Measurements from ENCODE around the gene ABHD5. TPM values are rescaled to one million over a fixed set of nuclear protein-coding genes. Genes with fewer than 3 reads are reported as not detected.

ABHD5 gene
- total RNA-seq, 1 experiment from 2014 or later, result 18.4 TPM

- DNase-seq (ENCODE audit: low spot score), result no peak
These were observed 64.9 kb downstream of the ABHD5 start for GRCh38 chr3:43755516-43756200.

DNA sequence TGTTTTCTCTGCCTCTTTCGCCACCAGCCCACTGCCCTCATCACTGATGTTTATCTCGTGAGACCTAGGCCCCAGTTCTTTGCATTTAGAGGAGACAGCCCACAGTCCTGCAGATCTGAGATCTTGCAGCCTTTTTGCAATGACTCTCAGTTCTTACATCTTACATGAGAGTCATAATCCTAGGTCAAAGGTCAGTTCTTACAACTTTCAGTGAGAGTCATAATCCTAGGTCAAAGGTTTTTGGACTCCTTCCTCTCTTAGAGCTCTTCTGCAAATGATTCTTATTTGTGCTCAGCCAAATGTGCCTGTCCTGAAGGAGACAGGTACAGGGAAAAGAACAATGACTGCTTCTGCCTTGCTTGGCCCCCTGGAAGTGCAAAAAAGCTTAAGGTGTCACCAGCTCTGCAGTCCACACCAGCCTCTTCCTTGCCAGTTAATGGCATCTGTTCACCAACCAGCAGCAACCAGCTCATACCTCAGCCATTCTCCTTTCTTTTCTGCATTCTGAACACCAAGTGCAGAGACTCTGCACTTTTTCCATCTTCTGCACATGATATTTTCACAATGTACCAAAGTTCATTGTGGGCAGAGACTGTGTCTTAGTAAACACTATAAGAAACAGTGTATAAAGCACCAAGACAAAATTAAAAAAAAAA, 67.1 kb downstream of the ABHD5 start:
- DNase-seq (ENCODE audit: low spot score), result no peak

GRCh38 chr3:43758592-43759225, 68.0 kb downstream of the ABHD5 start:
- DNase-seq (ENCODE audit: low spot score), result no peak

DNA sequence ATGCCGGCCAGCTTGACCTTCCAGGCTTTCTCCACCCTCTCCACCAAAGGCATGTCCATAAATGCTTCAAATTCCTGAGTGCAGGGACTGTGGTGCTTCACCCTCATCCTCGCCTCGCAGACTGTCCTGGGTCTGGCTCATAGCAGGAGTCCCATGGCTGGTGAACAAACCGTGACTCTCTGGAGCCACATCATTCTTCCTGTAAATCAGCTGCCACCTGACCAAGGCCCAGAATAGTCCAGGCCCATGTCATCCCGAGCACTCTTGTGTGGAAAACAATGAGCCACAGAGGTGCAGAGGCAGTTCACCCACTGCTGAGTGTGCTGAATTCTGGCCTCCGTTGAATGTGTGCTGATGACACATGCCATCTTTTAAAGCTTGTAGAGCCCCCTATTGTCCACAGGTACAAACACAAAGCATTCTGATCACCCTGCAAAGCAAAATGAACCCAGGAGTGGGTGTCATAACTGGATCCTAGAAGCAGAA, 68.6 kb downstream of the ABHD5 start:
- peak; percentile 22 for DNase-seq (ENCODE audit: low spot score)

- no peak for DNase-seq (ENCODE audit: low spot score)
These were observed 69.2 kb downstream of the ABHD5 start for GRCh38 chr3:43759938-43760337.

- no peak for DNase-seq (ENCODE audit: low spot score)
These were observed 70.2 kb downstream of the ABHD5 start for GRCh38 chr3:43760938-43761337.

GRCh38 chr3:43762451-43762850, 71.7 kb downstream of the ABHD5 start:
- DNase-seq (ENCODE audit: low spot score), result no peak

GRCh38 chr3:43764056-43764455, 73.3 kb downstream of the ABHD5 start:
- no peak for DNase-seq (ENCODE audit: low spot score)

- DNase-seq (ENCODE audit: low spot score), result no peak
These were observed 73.7 kb downstream of the ABHD5 start for GRCh38 chr3:43764471-43764870.

- no peak for DNase-seq (ENCODE audit: low spot score)
These were observed 74.8 kb downstream of the ABHD5 start for GRCh38 chr3:43765521-43765971.

GRCh38 chr3:43766672-43767465, 76.1 kb downstream of the ABHD5 start:
- no peak for DNase-seq (ENCODE audit: low spot score)

DNA sequence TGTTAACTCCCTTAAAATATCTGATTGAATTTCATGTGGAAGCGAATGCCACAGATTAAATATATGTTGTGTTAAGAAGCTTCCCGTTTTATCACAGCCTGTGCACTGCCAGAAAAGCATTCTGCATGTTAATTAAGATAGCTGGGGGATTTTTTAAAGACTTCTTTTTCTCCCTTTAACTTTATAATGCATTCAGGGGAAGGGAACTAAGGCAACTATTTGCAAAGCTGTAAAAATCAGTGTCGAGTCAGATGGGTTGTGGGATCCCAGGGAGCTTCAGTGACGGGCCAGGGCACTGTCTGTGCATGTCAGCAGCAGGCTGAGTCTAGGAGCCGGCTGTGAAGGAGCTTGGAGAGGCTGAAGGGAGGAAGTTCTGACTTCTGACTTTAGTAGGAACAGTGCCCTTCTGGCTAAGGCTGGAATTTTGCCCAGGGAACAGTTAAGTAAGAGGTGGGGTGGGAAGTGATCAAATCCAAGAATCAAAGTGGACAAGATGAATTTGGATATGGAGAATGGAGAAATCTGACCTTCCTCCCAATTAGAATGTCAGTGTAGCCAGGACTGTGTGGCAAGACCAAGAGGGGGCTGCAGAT, 77.7 kb downstream of the ABHD5 start:
- no peak for DNase-seq (ENCODE audit: low spot score)

DNA sequence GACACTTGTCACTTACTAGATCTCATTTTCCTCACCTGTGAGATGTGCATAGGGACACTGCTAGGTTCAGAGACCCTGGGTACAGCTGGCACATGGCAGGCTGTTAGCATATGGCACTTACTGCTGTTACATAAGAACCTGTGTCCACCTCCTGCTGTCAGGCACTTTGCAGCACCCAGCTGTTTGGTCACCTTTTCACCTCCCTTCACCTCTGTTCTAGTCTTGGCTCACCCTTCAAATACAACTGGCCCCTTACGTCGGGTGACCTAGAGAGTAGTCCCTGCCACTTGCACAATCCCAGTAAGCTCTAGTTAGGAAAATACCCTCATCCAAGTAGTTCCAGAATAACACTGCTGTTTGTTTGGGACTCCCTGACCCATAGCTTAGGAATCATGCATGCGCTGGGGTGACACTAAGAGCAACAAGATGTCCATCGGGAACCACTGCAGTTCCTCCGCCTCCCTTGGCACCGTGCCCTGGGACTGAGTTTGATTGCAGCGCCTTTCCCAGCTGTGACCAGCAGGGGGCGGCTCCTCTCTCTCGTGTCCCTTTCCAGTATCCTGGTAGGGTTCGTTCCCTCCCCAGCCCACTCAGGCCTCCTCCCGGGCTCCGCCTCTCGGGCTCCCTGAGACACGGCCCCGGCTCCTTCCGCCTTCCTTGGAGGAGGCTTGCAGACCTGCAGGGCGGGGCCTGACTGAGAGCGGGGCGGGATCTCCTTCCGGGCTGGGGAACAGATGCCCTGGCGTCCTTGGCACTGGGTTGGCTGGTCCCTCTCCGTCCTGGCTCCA, 78.6 kb downstream of the ABHD5 start:
- DNase-seq (ENCODE audit: low spot score), result peak; percentile 94

- no peak for DNase-seq (ENCODE audit: low spot score)
These were observed 79.2 kb downstream of the ABHD5 start for GRCh38 chr3:43769885-43770425.

DNA sequence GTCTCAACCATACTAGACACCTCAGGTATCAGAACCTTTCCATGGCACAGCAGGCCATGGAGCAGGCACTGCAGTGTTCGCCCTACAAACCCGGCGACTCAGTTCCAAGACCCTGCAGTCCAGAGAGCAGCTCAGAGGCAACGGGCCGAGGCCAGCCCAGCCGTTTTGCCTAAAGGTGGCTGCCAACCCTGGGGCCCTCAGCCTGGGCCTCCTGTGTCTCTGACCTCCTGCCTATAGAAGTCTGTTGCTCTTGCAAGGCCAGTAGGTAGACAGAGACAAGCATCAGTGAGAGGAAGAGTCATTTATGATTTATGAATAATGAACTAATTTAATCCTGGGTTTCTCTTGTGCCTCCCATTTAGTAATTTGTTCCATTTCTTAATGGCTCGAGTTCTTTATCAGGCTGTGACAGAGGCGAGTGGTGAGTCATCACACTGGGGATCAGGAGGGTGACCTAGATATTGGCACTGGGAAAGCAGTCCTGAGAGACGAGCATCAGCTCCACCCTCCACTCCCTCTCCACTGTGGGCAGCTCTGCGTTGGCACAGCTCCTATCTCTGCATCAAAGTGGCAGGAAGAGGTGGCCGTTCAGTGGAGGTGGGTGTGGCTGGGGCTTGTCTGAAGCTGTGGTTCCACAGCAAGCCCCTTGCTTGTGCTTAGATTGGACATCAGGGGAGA, 79.8 kb downstream of the ABHD5 start:
- DNase-seq (ENCODE audit: low spot score), result peak; percentile 63

DNA sequence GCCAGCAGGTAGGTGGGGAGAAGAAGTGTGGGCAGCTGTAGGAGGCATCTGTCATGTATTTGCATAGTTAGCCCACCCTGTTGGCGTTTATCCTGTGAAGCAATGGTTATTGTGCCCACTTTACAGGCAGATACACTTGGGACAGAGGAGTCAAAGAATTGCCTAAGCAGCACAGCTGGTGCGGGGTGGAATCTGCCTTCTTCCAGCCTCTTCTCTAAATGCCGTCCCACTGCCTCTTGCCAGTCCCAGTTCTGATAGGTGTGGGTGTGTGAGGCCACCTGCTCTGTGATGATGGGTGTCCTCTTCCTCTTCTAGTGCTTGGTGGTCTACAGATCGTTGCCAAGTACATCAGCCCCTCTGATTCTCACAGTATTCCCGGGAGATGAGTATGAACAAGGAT, 80.9 kb downstream of the ABHD5 start:
- no peak for DNase-seq (ENCODE audit: low spot score)

- DNase-seq (ENCODE audit: low spot score), result peak; percentile 60
These were observed 82.7 kb downstream of the ABHD5 start for GRCh38 chr3:43773273-43774094.

GRCh38 chr3:43774799-43775198, 84.1 kb downstream of the ABHD5 start:
- DNase-seq (ENCODE audit: low spot score), result no peak

DNA sequence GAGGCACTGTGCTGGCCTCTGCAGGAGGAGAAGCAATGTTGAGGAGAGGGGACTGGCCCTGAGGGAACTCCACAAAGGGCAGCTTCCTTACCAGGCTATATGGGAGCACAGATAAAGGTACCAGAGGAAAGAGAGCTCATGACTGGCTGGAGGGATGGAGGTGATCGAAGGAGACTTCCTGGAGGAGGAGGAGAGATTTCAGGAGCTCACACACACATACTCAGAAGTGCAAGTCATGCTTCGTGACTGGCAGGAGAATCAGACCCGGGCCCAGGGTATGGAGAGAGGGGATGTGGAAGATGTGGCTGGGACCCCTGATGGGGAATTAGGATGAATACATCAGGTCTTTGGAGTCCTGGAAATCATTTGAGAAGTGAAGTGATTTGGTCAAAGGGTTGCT, 85.4 kb downstream of the ABHD5 start:
- no peak for DNase-seq (ENCODE audit: low spot score)
